ENCODE results near the gene ADRB1. TPM values are rescaled to one million over a fixed set of nuclear protein-coding genes. Genes with fewer than 3 reads are reported as not detected.

Gene ADRB1
- total RNA-seq, 4 donors from 2014 or later = 0.34 to 4.9 (median 2.8) TPM

- TF ChIP-seq CTCF (IDR thresholded peaks at IDR 0.05; ENCODE audit: low read depth) = no peak
Measured at GRCh38 chr10:114094795-114095194, 51.1 kb downstream of the ADRB1 start.

GRCh38 chr10:114095559-114096337 is 52.1 kb downstream of the ADRB1 start:
- TF ChIP-seq CTCF (IDR thresholded peaks at IDR 0.05; ENCODE audit: low read depth) = no peak

Other genes with a start within 250 kb of the ADRB1 start
- 1 to 10 TPM; 2.4 to 4.4 (median 3.1) TPM for gene DCLRE1A, start 189.8 kb upstream of the ADRB1 start, total RNA-seq
- 10 to 100 TPM; 25.0 to 68.6 (median 45.6) TPM for gene NHLRC2, start 189.2 kb upstream of the ADRB1 start, total RNA-seq
- 10 to 100 TPM; 21.4 to 32.8 (median 30.8) TPM for gene CCDC186, start 130.3 kb downstream of the ADRB1 start, total RNA-seq
- under 1 TPM in 3 of 4 donors, not detected in 1; 0.16 to 0.19 (median 0.17) TPM for gene TDRD1, start 135.5 kb downstream of the ADRB1 start, total RNA-seq
- gene VWA2, start 195.4 kb downstream of the ADRB1 start, total RNA-seq = under 1 TPM in 1 of 4 donors, not detected in 3; 0.19 TPM